Measurements from ENCODE around the gene PHLPP1.
"Not testable (repeated sequence)": the region's sequence is repeated elsewhere in the genome, so short reads cannot be mapped to it uniquely, and the experiment has no call there.

The PHLPP1 gene

DNA sequence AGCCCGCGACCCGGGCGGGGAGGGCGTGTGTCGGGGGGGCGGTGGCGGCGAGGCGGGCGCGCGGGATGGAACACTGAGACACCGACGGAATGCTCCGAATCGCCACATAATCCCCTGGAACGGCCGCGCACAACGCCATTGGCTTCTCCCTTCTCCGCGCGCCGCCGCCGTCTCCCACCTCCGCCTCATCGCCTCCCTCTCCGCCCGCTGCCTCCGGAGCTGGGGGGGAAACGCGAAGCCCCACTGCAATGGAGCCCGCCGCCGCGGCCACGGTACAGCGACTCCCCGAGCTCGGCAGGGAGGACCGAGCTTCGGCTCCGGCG is at the start of gene PHLPP1:
Gene PHLPP1, plus strand, starts transcription at position 106 of the 323 bp plus-strand sequence. Its CDS starts 143 bp downstream, at position 249.
- DNase-seq (ENCODE audit: low read depth, low spot score): no peak
- peak within 1 kb of the TSS; percentile 81 for H3K27ac ChIP-seq

DNA sequence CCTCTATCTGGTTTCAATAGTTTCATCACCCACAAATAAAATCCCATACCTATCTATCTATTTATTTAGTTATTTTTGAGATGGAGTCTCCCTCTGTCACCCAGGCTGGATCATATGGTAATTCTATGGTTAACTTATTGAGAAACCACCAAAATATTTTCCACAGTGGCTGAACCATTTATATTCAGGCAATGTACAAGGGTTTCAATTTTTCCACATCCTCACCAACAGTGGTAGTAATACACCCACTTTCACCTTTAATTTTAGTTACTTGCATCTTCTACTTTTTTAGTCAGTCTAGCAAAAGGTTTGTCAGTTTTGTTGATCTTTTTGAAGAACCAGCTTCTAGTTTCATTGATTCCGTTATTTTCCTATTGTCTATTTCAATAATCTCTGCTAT is 46.1 kb upstream of the PHLPP1 start:
- no peak for DNase-seq (ENCODE audit: low read depth, low spot score)
- no peak overlapping the region for H3K27ac ChIP-seq

DNA sequence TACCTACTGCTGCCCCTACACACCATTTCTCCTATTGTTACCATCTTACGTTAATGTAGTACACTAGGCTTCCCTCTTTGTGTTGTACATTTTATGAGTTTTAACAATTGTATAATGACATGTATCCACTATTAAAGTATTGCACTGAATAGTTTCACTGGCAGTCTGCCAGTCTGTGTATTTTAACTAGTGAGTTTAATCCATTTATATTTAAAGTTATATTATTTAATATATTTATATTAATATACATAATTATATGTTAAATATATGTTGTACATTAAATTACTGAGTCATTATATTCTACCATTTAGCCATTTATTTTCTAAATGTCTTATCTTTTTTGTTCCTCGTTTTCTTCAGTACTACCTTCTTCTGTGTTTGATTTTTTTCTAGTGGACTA is 44.8 kb upstream of the PHLPP1 start:
- no peak for DNase-seq (ENCODE audit: low read depth, low spot score)
- H3K27ac ChIP-seq: no peak overlapping the region

DNA sequence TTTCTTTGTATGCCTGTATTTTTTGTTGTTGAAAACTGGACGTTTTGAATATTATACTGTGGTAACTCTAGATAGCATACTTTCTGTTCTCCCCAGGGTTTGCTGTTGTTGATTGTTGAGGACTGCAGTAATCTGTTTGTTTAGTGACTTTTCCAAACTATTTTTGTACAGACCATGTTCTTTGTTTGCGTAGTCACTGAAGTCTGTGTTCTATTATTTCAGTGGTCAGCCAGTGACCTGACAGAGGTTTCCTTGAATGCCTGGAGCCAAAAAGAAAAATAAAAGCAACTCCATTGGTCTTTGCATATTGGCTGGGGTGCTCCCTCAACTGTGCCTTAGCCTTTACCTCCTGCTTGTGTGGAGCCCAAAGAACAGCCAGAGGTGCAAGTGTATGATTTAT is 42.7 kb upstream of the PHLPP1 start:
- DNase-seq (ENCODE audit: low read depth, low spot score): no peak

DNA sequence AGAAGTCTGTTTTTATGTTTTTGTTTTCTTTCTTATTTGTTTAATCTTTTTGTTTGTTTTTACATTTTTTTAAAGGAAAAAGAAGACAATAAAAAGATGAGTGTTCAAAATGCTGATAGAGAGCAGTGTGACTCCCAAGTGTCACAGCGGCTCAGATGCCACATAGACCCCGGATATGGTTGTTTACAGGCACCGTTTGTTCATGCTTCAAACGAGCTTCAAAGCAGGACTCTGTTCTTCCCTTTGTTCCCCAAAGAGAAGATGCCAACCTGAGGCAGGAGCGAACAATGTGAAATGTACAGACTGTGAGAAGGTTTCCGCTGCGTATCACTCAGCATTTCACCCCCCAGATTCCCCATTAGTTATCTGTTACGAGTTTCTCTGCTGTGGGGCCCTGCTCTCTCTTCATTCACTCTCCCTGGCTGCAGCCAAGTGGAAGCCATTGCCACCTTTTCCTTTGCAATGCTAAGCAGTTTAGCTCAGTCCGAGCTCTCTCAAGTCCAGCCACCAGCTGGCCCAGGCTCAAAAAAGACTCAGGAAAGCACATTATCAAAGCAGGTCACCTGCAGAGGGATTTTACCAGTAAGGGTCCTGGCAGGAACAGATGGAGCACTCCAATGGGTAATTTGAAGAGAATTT is 36.4 kb upstream of the PHLPP1 start:
- no peak for DNase-seq (ENCODE audit: low read depth, low spot score)
- H3K27ac ChIP-seq: no peak overlapping the region

More for the DNA sequence above, 42.7 kb upstream of the PHLPP1 start:
- H3K27ac ChIP-seq: no peak overlapping the region

DNA sequence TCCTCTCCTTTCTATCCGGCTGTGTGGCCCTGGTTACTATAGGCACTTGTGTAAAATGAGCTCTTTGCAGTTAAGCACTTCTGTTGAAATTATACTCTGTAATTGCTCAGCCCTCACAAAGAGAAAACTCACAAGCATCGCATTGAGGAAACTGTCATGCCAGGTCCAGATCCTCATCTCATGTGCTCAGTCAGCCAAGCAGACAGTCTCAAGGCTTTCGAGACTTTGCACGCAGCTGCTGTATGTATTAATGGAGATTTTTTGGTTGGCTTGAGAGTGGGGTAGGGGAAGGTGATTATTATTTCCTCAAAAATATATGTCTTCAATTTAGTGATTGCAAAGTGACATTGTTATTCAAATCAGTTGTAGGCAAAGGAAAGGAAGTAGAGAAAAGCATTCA is 33.0 kb upstream of the PHLPP1 start:
- no peak overlapping the region for H3K27ac ChIP-seq
- no peak for DNase-seq (ENCODE audit: low read depth, low spot score)

DNA sequence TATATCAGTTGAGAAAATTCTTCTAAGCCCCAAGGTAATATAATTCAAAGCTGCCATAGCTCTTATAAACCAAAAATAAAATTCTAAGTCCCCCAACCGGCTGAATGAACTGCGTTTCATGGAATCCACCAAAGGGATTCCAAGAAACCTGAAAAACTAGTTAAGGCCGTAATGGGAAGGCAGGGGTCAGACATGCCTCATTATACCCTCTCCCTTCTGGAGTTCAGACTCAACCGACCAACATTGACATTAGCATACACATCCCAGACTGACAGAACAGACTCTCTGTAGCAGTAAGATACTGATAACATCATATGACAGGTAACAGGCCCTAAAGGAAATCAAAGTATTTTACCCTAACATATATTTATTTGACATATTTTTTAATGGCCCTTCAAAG is 31.4 kb upstream of the PHLPP1 start:
- no peak for DNase-seq (ENCODE audit: low read depth, low spot score)
- no peak overlapping the region for H3K27ac ChIP-seq

DNA sequence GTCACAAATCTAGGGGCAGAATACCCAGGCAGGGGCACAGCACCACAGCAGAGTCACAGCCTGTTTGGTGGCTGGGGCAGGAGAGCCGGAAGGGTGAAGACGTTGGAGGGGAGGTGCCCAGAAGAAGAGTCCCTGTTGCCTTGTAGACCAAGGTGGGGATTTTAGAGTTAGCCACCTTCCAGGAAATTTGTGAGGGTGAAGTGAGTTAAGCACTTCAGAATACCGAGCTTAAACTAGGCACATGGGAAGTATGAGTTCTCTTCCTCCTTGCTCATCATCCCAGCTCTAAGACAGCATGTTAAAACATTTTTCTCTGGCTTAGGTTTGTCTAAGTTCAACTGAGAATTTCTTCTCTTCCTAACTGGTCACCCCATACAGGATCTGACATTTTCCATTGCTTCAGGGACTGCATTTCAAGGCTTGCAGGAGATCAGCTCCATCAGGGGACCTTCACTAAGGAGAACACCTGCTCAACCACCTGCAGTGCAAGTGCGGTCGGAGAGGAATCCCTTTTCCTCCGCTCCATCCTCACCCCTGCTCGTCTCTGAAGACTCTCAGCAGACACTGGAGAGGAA is 26.5 kb upstream of the PHLPP1 start:
- no peak overlapping the region for H3K27ac ChIP-seq
- DNase-seq (ENCODE audit: low read depth, low spot score): no peak

DNA sequence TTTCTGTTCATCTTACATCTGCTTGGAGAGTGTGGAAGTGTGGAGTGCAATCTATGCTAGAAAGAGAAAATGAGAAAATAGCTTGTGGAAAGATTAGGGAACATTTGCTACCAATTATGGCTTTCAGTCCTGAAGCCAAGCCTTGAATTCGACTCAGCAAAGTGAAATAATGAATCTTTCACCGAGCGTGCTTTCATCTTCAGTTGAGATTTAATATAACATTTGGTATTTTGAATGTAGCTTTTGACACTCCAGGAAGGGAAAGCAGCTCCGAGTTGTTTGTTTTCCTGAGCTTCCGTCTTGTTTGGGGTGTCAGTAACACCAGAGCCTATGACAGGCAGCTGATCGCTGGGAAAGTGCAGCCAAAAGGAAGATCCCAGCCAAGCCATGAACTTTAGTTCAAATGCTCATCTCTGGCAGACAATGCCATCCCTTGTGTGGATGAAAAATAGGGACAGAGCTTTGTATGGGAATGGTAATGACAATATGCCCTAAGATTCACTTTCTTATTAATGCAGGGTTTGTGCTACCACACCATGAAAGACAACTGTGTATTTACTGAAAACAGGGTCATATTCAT is 25.0 kb upstream of the PHLPP1 start:
- H3K27ac ChIP-seq: no peak overlapping the region
- DNase-seq (ENCODE audit: low read depth, low spot score): no peak

DNA sequence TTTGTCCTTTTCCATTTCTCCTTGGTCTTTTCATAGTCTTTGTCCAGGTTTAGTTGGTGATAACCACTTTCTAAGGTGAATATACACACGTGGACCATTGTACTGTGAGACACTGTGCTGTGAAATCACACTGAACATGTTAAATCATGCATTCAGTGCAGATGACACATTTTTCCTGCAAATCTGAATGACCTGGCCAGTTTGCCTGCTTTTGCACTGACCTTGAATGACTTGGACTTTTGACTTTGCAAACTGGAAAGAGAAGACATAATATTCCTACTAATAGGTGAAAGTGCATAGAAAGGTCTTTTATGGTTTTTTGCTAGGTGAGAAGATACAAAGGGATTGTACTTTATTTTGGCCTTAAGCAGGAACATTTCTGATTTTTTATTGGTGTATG is 21.7 kb upstream of the PHLPP1 start:
- H3K27ac ChIP-seq: no peak overlapping the region

DNA sequence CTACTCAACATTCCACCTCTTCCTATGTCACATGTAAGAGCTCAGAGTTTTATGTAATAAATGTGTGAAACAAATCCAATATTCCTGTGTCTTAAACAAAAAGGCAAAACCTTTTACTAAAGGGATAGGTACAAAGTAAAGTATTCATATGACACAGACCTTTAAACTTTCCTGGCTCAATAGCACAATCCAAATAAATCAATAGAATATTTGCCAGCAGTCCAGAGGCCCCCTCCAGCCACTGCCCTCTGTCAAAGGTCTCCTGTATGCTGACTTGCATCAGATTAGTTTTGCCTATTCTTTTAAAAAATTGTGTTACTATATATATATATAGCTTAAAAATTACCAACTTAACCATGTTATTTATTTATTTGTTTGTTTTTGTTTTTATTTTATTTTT is 17.7 kb upstream of the PHLPP1 start:
- DNase-seq (ENCODE audit: low read depth, low spot score): no peak
- H3K27ac ChIP-seq: no peak overlapping the region

More for the DNA sequence above, 21.7 kb upstream of the PHLPP1 start:
- DNase-seq (ENCODE audit: low read depth, low spot score): no peak

DNA sequence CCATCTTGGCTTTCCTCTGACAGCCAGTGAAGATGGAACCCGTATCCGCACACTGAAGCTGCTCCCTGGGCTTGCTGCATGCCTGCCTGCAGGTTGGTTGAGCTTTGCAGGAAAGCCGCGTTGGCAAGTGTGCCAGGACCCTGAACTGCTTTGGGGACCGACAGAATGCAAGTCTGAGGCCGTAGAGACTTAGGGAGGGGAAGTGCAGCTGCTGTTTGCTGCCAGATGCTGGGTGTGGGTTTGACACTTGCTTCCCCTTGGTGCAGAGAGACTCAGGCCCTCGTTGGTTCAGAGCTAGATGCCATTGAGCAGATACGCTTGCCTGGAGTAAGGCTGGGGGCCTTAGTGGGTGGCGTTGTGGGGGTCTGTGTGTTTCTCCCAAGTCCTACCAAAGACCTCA is 13.1 kb upstream of the PHLPP1 start:
- no peak for DNase-seq (ENCODE audit: low read depth, low spot score)
- no peak overlapping the region for H3K27ac ChIP-seq

DNA sequence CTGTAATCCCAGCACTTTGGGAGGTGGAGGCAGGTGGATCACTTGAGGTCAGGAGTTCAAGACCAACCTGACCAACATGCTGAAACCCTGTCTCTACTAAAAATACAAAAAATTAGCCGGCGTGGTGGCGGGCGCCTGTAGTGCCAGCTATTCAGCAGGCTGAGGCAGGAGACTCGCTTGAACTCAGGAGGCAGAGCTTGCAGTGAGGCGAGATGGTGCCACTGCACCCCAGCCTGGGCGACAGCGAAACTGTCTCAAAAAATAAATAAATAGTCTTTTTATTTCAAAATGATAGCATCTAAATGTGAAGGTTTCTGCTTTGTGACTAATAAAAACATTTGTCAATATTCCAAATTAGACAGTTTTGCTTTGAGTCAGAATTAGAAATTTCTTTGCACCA is 8.5 kb upstream of the PHLPP1 start:
- DNase-seq (ENCODE audit: low read depth, low spot score); H3K27ac ChIP-seq: not testable (repeated sequence)

DNA sequence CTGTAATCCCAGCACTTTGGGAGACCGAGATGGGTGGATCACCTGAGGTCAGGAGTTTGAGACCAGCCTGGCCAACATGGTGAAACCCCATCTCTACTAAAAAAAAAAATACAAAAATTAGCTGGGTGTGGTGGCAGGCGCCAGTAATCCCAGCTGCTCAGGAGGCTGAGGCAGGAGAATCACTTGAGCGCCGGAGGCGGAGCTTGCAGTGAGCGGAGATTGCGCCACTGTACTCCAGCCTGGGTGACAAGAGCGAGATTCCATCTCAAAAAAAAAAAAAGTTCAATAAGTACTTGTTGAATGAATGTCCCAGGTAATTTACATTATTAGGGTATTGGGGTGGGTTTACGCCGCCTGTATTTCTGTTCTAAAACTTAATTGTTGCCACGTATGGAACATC is 5.4 kb upstream of the PHLPP1 start:
- DNase-seq (ENCODE audit: low read depth, low spot score); H3K27ac ChIP-seq: not testable (repeated sequence)

DNA sequence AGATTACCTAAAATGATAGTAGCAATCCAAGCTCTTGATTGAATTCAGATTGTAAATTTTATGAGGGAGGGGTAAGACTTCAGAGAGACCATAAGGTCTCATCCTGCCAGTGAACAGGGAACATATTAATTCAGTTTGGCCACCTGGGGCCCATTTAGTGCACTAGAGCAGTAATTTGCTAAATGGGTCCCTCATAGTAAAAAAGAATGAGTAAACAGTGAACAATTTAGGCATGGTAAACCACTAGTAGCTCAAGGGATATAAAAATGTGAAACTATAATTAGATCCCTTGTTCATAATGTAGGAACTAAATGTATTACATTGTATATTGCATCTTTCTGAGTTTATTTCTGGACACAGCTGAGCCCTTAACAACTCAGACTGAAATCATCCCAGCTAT is 4.9 kb upstream of the PHLPP1 start:
- DNase-seq (ENCODE audit: low read depth, low spot score): no peak
- H3K27ac ChIP-seq: no peak overlapping the region

DNA sequence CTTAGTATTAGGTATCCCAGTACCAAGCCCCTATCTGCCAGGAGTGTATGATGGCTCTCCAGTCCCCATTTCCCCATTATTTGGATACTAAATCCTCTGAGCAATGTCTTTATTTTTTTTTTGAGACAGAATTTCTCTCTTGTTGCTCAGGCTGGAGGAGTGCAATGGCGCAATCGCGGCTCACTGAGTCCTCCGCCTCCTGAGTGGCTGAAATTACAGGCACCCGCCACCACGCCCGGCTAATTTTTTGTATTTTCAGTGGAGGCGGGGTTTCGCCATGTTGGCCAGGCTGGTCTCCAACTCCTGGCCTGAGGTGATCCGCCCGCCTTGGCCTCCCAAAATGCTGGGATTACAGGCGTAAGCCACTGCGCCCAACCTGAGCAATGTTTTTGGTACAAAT is 3.6 kb upstream of the PHLPP1 start:
- DNase-seq (ENCODE audit: low read depth, low spot score): no peak
- no peak overlapping the region for H3K27ac ChIP-seq

DNA sequence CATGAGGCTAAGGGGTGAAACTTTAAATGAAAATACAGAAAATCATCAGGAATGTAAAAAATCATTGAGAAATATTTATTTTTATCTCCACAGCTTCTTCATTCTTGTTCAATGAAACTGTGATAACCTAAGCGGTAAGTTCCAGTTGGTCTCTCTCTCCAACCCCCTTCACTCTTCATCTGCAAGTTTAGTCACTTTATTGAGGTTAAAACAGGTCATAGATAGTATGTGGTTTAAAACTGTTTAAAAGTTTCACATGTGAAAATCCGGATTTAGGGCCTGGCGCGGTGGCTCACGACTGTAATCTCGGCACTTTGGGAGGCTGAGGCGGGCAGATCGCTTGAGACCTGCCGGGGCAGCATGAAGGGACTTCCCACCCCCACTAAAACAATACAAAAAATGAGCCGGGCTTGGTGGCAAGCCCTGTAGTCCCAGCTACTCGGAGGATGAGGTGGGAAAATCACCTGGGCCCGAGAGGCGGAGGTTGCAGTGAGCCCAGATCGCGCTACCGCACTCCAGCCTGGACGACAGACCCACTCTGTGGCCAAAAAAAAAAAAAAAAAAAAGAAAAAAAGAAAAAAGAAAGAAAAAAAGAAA is 1.6 kb upstream of the PHLPP1 start:
- no peak for DNase-seq (ENCODE audit: low read depth, low spot score)
- H3K27ac ChIP-seq: no peak overlapping the region

DNA sequence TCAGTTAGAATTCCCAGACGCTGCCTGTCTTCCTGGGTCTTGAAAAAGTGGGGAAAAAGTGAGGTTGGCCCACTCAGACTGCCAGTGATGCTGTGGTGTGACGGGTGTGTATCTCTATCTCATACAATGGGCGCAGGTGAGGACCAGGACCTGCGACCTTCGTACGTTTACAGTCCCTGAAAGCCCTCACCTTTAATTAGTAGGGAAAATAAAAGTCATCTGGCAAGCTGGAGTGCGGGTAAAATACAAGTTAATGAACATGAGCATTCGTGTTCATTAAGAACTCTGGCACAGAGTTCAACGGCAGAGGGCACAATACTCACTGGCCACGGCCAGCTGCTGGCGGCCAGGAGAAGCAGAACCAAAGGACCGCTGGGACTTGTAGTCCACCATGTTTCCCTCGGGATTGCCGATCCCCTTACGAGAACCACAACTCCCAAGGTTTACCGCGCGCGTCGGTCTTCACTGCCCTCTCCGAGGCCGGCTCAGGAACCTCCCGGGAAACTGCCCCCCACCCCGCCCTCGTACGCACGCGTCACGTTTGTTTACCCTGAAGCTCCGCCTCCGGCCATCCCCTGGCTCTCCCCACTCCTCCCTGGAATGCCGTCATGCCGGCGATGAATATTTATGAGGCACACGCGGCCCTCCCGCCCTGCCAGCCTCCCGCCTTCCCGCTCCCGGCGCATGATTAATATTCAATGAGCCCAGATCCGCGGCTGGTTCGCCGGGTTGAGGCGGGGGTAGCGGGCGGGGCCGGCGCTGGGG is 488 bp upstream of the PHLPP1 start:
- H3K27ac ChIP-seq: peak overlapping the region; percentile 81
- peak; percentile 99 for DNase-seq (ENCODE audit: low read depth, low spot score)

DNA sequence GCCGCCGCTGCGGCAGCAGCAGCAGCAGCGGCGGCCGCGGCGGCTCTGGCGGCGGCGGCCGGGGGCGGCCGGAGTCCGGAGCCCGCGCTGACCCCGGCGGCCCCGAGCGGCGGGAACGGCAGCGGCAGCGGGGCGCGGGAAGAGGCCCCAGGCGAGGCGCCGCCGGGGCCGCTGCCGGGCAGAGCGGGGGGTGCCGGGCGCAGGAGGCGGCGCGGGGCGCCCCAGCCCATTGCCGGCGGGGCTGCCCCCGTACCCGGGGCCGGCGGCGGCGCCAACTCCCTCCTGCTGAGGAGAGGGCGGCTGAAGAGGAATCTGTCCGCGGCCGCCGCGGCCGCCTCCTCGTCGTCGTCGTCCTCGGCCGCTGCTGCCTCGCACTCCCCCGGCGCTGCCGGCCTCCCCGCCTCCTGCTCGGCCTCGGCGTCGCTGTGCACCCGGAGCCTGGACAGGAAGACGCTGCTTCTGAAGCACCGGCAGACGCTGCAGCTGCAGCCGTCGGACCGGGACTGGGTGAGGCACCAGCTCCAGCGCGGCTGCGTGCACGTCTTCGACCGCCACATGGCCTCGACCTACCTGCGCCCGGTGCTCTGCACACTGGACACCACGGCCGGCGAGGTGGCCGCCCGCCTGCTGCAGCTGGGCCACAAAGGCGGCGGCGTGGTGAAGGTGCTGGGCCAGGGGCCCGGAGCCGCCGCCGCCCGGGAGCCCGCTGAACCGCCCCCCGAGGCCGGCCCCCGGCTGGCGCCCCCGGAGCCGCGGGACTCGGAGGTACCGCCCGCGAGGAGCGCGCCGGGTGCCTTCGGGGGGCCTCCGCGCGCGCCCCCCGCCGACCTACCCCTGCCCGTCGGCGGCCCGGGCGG is 646 bp downstream of the PHLPP1 start:
- DNase-seq (ENCODE audit: low read depth, low spot score): no peak
- H3K27ac ChIP-seq: peak overlapping the region; percentile 81

DNA sequence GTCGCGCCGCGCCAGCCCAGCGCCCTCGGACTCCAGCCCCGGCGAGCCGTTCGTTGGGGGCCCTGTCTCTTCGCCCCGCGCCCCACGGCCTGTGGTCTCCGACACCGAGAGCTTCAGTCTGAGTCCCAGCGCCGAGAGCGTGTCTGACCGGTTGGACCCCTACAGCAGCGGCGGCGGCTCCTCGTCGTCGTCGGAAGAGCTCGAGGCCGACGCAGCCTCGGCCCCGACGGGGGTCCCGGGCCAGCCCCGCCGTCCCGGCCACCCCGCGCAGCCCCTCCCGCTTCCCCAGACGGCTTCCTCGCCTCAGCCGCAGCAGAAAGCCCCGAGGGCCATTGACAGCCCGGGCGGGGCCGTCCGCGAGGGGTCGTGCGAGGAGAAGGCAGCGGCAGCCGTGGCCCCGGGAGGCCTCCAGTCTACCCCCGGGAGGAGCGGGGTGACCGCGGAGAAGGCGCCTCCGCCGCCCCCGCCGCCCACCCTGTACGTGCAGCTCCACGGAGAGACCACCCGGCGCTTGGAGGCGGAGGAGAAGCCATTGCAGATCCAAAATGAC is 1.4 kb downstream of the PHLPP1 start:
- DNase-seq (ENCODE audit: low read depth, low spot score): no peak
- H3K27ac ChIP-seq: peak overlapping the region; percentile 81
